Measurements from ENCODE around the gene TMEM115. TPM values are rescaled to one million over a fixed set of nuclear protein-coding genes. Genes with fewer than 3 reads are reported as not detected.

The TMEM115 gene
- total and polyA plus RNA-seq, 9 of the 15 experiments (the other 6 are each of a cell fraction or from before 2014, with no cell fraction given), result 1.6 to 26.9 (median 14.1) TPM

DNA sequence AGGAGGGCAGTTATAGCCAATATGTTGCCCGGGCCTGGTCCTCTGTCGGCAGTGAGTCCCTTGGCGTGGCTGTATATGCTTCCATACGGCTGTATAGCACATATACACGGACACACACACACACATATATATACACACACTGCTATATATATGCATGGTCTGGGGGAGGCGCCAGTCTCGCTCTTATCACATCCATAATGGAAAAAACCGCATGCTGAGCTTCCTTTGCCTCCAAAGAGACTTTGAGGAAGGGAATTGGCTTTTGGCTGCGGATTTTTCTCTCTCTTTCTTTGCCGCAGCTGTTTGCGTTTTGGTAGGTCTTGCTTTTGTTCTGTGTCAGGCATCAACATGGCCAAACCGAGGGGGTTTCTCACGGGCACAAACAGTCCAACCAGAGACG lies 11.3 kb upstream of the TMEM115 start (continued):
- TF ChIP-seq SFPQ (IDR thresholded peaks at IDR 0.05; ENCODE audit: low read depth, low read length) (no peak), HNRNPL (IDR thresholded peaks at IDR 0.05; ENCODE audit: low read depth, low read length) (no peak), SMAD1 (IDR thresholded peaks at IDR 0.05; ENCODE audit: low read depth, low read length, partially characterized antibody) (no peak), SRSF7 (optimal IDR thresholded peaks at IDR 0.05; ENCODE audit: low read depth, low read length) (no peak), ZNF124 (CRISPR knock-in tag; IDR thresholded peaks at IDR 0.05) (no peak), NFE2 (IDR thresholded peaks at IDR 0.05; ENCODE audit: low read depth) (no peak), MYC (IDR thresholded peaks at IDR 0.05; ENCODE audit: low read depth, low read length) (0 out of 2 replicates have a peak, but pooled peaks have one; percentile 42), MYC (CRISPR knock-in tag; IDR thresholded peaks at IDR 0.05; ENCODE audit: borderline replicate concordance, low read depth) (no peak), KDM4B (IDR thresholded peaks at IDR 0.05; ENCODE audit: borderline replicate concordance in 2 of 2, low read depth in 1 of 2) (no peak), ZNF24 (IDR thresholded peaks at IDR 0.05) (no peak), ZNF384 (IDR thresholded peaks at IDR 0.05; ENCODE audit: low read depth, low read length) (peak; percentile 24; the same call in 1 of the 2 replicates), RAD21 (CRISPR knock-in tag; conservative IDR thresholded peaks at IDR 0.05 in 1 of 2, IDR thresholded peaks at IDR 0.05 in 1 of 2) (peak; percentile 70 to 74), ZSCAN29 (IDR thresholded peaks at IDR 0.05) (peak; percentile 69; the same call in 1 of the 2 replicates), PTTG1 (tag; IDR thresholded peaks at IDR 0.05; ENCODE audit: low read depth) (no peak), CTCF (IDR thresholded peaks at IDR 0.05 in 2 of 3, conservative IDR thresholded peaks at IDR 0.05 in 1 of 3; ENCODE audit: insufficient read depth in 2 of 3, low read depth in 1 of 3, low read length in 3 of 3) (peak; percentile 46 to 72 (median 55))
- TF ChIP-seq, protein P1, sequence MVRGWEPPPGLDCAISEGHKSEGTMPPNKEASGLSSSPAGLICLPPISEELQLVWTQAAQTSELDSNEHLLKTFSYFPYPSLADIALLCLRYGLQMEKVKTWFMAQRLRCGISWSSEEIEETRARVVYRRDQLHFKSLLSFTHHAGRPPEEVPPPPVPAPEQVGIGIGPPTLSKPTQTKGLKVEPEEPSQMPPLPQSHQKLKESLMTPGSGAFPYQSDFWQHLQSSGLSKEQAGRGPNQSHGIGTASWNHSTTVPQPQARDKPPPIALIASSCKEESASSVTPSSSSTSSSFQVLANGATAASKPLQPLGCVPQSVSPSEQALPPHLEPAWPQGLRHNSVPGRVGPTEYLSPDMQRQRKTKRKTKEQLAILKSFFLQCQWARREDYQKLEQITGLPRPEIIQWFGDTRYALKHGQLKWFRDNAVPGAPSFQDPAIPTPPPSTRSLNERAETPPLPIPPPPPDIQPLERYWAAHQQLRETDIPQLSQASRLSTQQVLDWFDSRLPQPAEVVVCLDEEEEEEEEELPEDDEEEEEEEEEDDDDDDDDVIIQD (CRISPR knock-in tag; IDR thresholded peaks at IDR 0.05), result no peak
- TF ChIP-seq, protein P2, sequence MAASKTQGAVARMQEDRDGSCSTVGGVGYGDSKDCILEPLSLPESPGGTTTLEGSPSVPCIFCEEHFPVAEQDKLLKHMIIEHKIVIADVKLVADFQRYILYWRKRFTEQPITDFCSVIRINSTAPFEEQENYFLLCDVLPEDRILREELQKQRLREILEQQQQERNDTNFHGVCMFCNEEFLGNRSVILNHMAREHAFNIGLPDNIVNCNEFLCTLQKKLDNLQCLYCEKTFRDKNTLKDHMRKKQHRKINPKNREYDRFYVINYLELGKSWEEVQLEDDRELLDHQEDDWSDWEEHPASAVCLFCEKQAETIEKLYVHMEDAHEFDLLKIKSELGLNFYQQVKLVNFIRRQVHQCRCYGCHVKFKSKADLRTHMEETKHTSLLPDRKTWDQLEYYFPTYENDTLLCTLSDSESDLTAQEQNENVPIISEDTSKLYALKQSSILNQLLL (CRISPR knock-in tag; IDR thresholded peaks at IDR 0.05; ENCODE audit: borderline replicate concordance), result no peak
- TF ChIP-seq, protein P3, sequence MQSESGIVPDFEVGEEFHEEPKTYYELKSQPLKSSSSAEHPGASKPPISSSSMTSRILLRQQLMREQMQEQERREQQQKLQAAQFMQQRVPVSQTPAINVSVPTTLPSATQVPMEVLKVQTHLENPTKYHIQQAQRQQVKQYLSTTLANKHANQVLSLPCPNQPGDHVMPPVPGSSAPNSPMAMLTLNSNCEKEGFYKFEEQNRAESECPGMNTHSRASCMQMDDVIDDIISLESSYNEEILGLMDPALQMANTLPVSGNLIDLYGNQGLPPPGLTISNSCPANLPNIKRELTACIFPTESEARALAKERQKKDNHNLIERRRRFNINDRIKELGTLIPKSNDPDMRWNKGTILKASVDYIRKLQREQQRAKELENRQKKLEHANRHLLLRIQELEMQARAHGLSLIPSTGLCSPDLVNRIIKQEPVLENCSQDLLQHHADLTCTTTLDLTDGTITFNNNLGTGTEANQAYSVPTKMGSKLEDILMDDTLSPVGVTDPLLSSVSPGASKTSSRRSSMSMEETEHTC (IDR thresholded peaks at IDR 0.05), result no peak
